GM12878 (cell line): Measurements from ENCODE around the gene CACNA1B.
"Not testable (repeated sequence)": the region's sequence is repeated elsewhere in the genome, so short reads cannot be mapped to it uniquely, and the experiment has no call there.

Experiments
- CTCF ChIP-seq, 3 experiments: IDR thresholded peaks in 2 of 3; conservative IDR thresholded peaks in 1 of 3; 2 replicates each; pipeline ENCODE4 v1.5.1; 2011; ENCODE audit warnings: low read depth in 3 of 3, low read length in 3 of 3, mild to moderate bottlenecking in 3 of 3, control low read depth in 2 of 3, moderate library complexity in 2 of 3, inconsistent platforms in 1 of 3, mixed read lengths in 1 of 3; ENCODE audit not compliant: control insufficient read depth in 2 of 3, insufficient read depth in 1 of 3; ENCODE audit errors: extremely low read depth in 1 of 3
- POLR2AphosphoS5 ChIP-seq: IDR thresholded peaks from 2 replicates; pipeline ENCODE4 v1.6.1; 2011; ENCODE audit warnings: mild to moderate bottlenecking, low read length, inconsistent platforms

DNA sequence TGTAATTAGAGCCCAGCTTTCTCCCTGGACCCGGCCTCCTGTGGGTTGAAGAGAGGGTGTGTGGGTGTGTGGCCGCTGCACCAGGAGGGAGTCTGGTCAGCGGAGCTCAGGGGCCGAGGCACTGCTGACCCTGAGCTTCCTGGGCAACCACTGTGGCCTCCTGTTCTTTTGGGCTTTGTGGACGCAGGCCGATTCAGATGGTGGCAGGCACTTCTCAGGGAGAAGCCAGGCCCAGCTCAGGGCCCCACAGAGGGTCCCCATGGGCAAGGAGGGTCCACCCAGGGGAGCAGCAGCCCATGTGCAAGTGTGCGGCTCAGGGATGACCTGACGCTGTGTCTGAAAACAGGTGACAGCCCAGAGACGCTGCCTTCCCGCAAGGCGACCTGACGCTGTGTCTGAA is 11.0 kb downstream of the CACNA1B start:
- TF ChIP-seq CTCF (IDR thresholded peaks at IDR 0.05 in 2 of 3, conservative IDR thresholded peaks at IDR 0.05 in 1 of 3; ENCODE audit: control insufficient read depth in 2 of 3, extremely low read depth in 1 of 3, insufficient read depth in 1 of 3, low read depth in 3 of 3, low read length in 3 of 3); POLR2AphosphoS5: not testable (repeated sequence)
